ENCODE data around the gene BMPER.

The BMPER gene

DNA sequence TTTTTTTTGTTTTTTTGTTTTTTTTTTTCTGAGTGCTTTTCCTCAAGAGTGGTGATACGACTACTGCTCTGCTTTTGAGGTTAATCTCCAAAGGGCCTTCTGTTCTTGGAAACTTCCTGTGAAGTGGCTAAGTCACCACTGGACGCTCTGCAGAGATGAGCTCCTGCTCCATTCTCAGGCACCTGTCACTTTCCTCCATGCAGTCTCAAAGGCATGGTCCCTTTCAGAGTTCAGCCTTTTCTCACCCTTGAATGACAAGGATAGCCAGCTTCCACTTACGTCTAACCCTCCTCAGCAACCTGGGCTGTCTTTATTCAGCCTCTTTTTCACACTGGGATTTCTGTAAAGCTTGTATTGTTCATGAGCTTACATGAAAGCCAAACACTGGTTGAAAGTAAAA lies 65.8 kb downstream of the BMPER start:
- no peak for DNase-seq

DNA sequence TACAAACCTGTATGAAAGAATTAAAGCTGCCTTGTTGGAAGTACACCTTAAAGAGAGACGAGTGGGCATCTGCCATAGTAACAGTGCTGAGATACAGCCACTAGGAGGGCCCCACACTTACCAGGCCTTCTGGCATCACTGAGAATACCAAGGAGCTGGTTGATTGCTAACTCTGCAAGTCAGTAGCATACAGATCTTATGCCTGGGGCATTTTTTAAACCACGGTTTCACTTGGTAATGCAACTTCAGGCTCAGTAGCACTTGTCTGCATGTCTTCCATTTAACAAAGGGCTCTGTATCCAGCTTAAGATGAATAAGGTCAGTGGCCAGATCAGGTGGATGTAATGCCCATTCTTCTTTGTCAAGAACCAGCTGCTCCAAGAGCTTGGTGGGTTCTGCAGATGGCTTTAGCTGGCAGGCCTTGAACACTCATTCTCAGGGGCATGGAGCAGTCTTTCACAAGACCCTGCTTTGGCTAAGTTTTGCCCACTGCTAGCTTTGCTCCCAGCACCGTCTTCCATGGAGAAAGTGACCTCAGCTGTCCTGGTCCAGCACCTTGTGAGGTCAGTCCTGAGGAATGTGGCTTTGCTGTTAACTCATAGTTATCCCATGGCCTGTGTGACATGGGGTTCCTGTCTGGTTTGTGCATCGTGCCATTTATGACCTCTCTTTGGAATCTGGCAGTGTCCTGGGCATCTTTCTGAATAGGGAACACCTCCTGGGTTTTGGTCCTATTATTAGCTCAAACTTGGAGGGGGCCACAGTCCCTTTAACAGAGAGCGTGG lies 68.1 kb downstream of the BMPER start:
- no peak for DNase-seq

DNA sequence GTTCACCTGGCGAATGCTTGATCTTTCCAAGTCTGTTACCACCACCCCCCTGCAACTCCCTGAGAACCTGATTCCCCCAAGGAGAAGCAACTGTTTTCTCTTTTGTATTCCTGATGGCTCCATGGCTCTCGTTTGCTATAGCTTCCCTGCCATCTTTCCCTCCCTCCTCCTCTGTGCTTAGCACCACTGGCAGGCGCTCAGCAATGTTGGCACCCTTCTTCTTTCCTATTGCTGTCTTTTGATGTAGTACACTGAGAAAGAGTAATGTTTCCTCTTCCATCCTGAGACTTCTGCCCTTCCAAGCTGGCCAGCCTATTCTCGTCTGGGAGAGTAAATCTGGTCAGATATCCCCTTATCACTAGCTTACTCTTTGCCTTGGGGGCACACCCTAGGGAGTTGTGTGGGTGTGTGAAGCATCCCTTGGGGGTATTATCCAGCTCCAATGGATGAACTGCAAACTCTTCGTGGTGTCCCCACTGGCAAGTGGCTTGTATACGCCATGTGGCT lies 74.0 kb downstream of the BMPER start:
- no peak for DNase-seq

DNA sequence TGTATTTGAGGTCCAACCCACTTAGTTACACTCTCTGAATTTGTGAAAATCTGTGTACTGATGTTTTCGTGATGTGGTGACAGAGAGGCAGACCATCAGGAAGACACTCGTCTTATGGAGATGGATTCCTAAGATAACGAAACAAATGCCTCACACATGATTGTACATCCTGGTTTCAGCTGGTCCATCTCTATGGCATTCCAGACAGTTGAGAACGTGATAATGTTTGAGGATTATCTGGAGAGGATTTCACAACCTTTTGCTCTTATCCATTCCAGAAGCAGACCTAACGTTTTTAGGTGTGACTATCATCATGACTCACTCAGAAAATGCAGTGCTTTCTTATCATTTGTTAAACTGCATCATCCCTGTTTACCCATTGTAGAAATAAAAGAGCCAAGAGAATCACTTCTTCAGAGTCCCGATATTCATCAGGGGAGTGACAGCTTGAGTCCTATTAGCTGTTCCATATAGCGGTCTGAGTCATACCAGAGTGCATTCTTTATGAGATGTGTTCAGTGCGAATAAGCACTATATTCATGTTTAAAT lies 74.5 kb downstream of the BMPER start:
- DNase-seq: no peak

DNA sequence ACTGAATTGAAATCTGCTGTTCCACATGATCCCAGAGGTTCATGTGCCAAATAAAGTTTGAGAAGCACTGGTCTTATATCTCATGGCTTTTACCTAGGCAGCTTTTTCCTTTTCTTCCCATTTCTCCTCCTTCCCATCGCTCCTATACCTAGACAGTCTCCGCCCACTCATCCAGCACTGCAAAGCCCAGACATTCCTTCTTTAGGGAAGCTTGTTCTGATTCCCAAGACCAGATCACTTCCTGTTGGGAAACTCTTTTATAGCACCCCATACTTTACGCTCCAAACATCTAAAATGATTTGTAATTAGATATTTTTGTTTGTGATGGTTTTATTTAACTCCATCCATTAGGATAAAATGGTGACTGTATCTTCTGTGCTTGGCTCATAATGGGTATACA lies 75.9 kb downstream of the BMPER start:
- DNase-seq: no peak

DNA sequence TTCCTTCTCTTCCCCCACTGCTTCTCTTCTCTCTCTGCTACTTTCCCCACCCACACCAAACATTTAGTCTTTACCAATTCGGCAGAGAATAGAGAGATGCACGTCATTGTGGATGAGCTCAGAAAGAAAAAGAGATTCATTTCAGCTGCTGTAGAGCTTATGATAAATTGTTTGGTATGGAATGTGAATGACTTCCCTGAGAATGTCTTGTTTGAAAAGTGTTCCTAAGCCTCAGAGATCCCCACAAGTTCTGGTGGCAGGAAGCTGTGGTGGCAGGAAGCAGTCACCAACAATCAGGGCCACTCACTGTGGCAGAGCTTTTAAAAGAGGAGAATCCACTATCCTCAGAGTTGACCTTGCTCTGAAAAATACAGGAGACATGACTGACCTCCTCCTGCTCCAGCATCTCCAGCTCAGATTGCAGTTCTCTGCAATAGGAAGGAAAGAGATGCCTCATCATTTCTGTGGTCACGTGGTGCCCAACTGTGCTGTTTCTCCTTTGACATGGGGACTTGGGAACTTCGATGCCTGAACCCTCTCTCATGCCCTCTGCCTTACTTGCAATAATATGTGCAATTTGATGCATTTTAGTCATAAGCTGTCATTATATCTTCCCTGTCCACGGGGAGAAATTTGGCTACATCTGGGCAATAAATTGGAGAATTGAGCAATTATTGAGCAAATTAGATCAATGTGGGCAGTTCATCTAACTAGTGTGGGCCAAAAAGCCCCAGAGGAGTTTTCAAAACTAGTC lies 76.5 kb downstream of the BMPER start:
- no peak for DNase-seq

DNA sequence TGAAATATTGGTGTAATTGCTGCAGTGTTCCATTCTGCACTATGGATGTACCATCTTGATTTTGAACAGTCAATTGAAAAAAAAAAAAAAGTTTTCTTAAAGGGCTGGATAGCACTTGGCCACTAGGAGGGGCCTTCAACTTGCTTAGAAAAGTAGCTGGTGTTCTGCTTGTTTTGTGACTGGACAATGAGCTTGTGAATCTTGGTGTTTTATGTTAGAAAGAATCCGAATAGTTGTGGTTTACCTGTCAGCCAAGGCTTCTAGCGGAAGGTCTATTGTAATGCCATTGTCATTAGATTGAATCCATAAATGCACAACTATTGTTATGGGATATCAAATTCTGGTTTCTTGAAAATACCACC lies 77.1 kb downstream of the BMPER start:
- no peak for DNase-seq

DNA sequence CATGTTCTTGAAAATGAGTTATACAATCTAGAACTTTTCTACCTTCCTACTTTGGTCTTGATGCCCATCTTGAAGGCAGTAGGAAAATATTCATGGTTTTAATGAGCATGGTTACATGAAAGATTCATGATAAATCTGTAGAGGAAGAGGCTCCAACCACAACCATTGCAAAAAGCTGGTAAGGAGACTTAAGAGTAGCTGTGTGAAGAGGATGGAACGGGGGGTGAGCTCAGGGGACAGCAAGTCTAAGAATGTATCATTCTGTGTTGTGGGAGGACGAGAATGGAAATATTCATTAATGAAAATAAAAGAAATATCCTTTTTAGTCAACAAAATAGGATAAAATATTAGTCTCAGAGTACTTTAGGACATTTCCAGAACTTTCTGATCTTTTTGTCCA lies 81.1 kb downstream of the BMPER start:
- no peak for DNase-seq

DNA sequence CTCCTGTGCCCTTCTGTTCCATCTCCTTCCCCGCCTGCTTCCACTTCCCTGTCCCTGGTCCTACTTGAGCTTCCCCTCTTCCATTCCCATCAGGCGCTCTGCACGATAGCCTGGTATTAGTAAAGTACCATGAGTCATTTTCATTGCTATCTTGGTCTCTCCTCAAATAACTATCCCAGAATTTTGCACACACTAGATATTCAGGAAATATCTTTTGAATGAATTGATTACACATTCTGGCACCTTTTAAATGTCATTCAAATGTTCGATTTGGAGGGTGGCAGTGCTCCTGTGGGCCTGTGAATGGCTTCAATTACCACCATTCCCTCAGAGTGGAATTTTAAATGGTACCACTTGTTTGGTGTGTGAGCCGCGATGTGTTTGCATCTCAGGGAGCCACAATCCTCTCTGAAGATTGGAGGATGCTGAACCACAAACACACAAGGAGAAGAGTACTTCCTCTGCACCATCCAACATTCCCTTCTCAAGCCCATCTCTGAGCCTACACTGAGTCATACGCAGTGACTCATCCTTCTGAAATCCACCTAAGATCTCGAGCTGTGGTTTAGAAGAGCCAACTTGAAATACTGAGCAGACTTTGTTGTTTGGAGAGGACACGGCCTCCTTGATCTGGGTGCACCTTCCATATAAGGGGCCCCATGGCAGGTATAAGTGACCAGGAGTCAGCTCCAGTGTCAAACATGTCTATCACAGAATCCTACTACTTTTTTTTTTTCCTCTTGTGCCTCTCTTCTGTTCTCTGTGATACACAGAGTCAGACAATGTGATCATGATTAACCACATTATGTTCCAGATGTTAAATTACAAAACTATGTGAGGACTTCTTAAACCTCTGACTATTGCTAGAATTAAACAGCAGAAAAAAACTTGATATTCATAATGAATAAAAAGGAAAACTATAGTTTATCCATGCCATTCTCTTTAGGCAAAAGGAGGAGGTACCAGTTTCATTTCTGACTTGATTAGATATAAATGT lies 81.9 kb downstream of the BMPER start:
- no peak for DNase-seq

DNA sequence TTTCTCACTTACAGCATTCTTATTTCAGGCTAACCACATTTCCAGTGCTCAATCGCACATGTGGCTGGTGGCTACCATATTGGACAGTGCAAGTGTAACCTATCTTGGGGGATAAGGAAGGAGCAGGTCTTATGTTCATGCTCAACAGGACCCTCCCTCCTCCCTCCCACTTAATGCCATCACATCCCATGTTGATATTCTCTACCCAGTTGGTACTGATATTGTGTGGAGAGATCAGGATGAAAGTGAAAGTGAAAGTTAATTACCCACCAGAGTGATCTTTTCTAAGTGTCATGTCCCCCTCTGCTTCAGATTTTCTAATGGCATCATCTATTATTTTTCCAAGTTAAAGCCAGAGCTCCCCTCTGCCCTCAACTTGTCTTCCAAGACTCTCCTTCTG lies 91.6 kb downstream of the BMPER start:
- no peak for DNase-seq

DNA sequence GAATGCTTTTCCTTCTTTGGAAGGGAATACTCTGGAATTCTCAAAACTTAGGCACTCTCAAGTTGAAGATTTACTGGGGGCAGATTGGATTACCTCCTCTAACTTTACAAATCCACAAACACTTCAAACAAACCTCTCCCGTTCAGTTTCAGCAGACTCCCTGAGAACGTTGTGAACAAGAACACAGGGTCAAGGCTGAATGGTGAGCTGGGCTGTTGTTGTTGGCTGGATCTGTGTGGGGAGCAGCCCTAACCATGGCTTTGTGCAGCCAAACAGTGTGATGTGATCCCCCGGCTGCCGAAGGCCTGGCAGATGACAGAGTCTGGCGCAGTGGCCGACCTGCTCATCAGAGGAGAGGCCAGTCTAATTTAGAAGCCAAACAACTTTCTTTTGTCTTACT lies 93.1 kb downstream of the BMPER start:
- no peak for DNase-seq

DNA sequence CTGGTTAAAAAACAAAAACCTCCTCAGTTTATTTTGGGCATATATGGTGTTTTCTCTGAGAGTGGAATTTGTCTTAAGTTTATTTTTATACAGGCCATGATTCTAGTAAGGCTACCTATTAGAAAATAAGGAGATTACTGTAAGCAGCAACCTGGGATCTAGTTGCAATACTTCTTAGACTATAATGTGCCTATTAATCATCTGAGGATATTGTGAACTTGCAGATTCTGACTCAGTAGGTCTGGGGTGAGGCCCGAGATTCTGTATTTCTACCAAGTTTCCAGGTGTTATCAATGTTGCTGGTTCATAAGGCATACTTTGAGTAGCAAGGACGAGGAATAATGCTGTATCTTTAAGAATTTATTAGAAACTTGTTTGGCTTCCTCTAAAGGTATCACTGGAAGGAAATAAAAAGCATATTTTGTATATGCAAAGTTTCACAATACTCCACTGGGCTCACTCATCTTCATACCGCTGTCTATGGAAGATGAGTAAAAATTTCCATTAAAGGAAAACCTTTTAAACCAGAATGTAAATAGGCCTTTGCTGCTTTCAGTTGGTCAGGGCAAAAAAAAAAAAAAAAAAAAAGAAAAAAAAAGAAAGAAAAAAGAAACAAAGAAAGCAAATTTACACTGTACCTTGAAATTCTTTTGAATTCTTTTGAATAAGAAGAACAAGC lies 105.8 kb downstream of the BMPER start:
- DNase-seq: no peak

DNA sequence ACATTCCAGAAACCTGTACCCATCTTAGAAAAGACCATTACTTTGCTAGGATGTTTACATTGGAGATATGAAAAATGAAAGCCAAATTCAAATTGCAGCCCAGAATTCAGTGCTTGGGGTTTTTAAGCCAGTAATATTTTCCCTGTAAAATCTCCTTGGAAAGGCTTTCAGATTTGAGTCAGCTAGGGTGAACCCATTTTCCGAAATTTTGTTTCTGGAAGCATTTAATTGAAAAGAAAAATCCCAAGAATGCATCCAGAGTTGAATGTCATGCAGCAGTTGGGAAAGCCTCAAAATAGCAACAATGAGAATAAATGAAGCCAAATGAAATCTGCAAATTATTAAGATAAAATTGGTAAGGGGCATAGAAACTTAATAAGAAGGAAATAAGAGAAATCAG lies 106.4 kb downstream of the BMPER start:
- no peak for DNase-seq

DNA sequence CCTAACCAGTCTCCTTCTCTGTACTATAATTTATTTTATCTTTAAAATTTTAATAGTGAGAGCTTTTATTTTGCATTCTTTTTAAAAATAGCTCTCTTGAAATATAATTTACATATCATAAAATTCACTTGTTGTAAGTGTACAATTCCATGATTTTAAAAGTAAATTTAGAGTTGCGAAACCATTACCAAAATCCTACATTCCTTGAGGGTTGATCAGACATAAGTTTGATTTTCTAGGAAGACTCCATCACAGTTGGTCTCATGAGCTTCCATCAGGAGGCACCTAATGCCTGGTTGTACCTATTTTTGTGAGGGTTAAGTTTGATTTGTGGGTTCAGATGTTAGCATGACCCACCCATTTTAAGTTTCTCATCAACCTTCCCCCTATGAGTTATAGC lies 108.1 kb downstream of the BMPER start:
- no peak for DNase-seq

DNA sequence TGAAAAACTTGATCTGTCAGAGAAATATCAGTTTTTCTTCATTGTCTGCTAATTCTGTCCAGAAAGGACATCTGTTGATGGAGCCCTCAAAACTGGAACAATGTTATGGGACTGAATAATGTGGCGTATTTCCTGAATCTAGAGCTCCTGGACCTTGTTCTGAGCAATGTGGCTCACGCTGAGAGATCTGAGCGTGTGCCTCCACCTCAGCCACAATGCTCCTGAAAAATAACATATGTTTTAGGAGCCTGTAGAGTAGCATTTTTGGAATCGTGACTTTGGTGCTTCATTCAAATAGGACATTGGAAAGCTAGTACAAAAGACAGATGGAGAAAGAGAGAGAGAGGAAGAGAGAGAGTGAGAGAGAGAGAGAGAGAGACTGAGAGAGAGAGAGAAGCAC lies 110.3 kb downstream of the BMPER start:
- DNase-seq: no peak

DNA sequence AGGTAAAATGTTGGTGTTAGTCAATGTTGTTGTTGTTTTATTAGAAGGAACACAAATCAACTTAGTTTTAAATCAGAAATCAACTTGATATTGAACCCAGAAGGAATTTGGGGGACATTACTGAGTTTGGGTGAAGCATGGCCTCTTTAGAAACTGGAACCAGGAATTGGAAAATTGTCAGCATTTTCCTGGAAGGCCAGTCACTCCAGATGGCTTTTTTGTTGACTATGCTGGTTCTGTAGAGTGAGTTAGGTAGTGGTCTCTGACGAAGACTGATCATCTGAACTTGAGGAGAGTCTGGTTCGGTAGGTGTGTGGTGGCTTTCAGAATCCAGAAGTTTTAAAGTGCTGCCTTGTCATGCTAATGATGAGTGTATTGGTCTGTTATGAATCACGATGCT lies 111.5 kb downstream of the BMPER start:
- DNase-seq: no peak

DNA sequence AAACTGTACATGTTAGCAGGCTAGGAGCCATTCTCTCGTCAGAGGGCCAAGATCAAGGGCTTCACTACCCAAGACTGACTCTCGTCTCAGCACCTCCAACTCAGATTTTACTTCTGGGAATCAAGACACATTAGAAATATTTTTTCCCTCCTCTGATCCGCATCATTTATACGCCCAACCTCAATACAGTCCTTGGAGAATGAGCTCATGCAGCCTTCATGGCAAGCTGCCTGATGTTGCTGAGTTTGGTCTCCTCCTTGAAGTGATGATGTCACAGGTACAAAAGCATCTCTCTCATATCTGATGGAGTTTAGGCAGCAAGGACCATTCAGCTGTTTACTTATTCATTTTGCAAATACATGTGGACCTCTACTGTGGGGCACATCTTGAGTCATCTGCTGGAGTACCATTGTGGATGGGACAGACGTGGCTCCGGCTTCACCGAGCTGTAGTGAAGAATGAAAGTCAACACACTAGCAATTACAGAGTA lies 114.0 kb downstream of the BMPER start:
- DNase-seq: peak; percentile 68

DNA sequence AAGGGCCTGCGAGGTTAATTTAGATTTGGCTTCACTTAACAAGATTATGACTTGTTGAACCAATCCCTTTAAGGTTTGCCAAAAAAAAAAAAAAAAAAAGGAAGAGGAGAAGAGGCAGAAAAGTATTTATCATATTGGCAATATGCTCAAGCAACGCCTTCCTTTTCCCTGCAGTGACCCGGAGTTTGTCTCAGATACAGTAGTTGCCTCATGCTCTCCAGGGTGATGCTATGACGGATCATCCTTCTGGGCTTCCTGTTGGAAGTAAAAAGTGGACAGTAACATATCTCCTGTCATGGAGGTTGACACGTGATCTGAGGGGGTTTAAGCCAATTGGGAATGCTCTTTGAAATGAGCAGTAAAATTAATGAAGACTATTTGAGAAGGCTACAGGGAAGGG lies 117.3 kb downstream of the BMPER start:
- DNase-seq: no peak

DNA sequence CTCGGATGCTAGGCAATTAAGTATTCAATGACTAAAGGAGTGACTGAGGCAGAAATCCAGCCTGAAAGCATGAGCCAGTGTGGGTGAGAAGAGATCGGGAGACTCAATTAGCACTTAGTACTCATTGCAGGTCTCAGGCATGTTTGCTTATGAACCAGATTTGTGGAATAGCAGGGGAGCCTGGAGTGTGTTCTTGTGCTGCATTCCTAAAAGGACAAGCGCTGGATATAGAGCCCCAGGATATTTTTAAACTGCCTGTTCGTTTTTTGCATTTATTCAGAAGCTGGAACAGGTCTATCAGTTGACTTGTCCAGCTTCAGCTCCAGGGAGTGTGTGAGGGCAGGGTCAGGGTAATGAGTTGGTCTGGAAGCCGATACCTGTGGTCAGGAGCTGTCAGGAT lies 120.3 kb downstream of the BMPER start:
- no peak for DNase-seq

DNA sequence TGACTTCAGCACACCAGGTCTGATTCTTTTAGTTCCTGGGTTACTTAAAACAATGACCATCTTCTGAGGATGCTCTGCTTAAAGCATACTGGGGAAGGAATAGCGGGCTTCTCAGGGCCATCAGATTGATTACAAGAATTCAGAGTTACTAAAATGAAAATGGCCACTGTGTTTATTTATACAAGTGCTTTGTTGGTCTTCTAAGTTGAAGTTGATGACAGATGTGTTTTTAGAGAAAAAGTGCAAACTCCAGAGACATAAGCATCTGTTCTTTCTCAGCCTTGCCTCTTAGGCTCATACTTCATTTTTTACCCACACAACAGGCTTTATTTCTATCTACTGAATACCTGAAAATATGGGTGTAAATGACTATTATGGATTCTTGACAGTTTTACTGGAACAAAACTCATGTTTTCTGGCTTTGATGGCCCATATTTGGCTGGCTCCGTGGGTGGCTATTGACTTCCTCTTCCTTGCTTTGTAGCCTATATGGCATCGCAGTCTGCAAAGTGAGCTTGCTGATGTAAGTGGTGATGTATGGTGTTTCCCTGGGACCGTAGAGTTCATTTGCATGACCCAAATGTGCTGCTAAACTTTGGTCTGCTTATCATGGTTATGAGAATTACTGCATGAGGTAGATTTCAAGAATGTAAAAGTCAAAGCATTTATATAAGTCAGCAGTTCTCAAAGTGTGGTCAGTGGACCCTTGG lies 121.3 kb downstream of the BMPER start:
- no peak for DNase-seq

DNA sequence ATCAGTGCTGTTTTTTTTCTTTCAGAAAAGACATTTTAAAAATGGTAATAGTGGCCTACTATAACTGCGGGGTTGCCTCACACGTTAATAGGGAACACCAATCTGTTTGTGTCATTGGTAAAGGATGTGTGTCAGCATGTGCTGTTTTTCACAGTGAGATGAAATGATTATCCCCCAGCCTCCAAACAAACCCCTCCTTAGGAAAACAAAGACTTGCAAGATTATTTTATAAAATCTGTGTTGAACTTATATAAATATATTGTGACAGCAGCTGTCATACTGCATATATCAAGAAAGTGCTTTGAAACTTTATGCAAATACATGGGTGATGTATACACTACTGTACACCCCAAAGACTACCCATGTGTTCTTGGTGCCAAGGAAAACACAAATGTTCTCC lies 125.8 kb downstream of the BMPER start:
- no peak for DNase-seq

DNA sequence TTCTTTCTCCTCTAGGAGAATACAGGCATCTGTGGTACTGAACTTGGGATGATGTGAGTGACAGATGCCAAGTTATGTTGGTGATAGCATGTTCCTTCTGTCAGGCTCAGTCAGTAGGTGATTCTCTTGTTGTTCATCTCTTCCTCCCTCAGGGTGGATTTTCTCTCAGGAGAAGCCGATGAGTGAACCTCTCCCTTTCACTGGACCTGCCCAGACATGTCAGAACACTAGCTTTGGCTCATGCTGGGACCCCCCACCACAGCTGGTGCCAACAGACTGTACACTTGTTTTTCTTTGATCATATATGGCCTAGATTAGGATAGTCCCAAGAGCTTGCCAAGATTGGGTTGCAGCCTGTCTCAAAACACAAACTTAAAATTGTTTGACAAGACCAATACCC lies 129.4 kb downstream of the BMPER start:
- DNase-seq: peak; percentile 77

All from NCI-H345 (cell line).